ENCODE measurements around the gene P2RY10. TPM values are rescaled to one million over a fixed set of nuclear protein-coding genes. Genes with fewer than 3 reads are reported as not detected.
A peak's percentile ranks its signal among the peaks of the same experiment; 100 is the strongest.

Gene P2RY10
- total RNA-seq (2014; rRNA removed) (not detected in 2 replicates), Bru-seq, nascent RNA (not detected), BruChase-seq, experiment 1, labeled RNA remaining after a 6-hour chase (not detected), BruChase-seq, experiment 2, labeled RNA remaining after a 2-hour chase (not detected)
- long read RNA-seq, result 0 reads

DNA sequence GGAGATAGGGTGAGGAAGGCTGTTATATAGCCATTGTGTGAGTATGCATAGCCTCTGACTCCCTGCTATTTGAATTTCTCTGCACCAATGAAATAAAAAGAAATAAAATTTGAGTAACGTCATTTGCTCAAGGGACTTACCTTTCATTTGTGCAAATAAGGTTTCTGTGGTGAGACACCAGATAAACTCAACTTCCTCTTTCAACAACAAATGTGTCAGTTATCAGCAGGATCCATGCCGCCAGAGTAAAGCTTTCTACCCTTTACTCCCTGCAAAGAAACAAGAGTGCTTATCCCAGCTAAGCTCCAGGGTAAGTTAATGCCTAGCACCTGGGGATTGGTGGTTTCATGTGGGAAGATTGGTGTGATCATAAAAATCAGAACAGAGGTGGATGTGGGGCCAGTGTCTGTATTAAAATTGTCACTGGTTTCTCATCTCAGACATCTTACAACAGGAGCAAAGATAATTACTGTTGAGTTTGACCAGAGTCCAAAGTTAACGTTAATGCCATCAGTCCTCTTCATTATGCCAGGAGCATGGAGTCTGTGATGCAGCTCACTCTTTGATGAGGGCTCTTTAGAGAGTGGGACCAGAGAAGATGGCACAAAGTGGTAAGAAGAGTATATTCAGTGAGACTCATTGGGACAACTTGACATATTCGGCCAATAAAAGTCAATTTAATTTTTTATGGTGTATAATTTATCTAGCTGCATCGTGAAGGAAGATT, at the start of gene P2RY10:
TSS of gene P2RY10 (plus strand) at position 206 of the 727 bp plus-strand sequence. CDS start 15,130 bp downstream, outside the sequence.
- Histone ChIP-seq H3K4me1 (ENCODE audit: insufficient read depth, low read length) (no peaks in the 10 kb centered on the region), H3K9me2 (replicated peaks; ENCODE audit: low read length) (no peaks in the 10 kb centered on the region), H3K27me3 (ENCODE audit: low read length) (peaks cover 7% of the 10 kb centered on the region; the same call in 1 of the 2 replicates), H3K9ac (ENCODE audit: low read length) (no peak within 1 kb of the TSS), H3K27ac (ENCODE audit: low read length) (no peak within 1 kb of the TSS), H3F3A (ENCODE audit: low read length, unreplicated experiment) (no peaks in the 10 kb centered on the region), H3K9me3 (ENCODE audit: low read length) (no peaks in the 10 kb centered on the region), H3K36me3 (ENCODE audit: low read depth, low read length) (no peaks in the 10 kb centered on the region), H2AFZ (ENCODE audit: low read length) (no peak within 1 kb of the TSS), H4K20me1 (ENCODE audit: low read length) (no peaks in the 10 kb centered on the region), H3K4me3 (ENCODE audit: low read length) (no peak within 1 kb of the TSS), H3K4me2 (ENCODE audit: low read length) (no peak within 1 kb of the TSS), H3K79me2 (ENCODE audit: low read length) (no peaks in the 10 kb centered on the region)
- intact Hi-C loops (cut with micrococcal nuclease), result no loop called here
- no peak for DNase-seq
- ATAC-seq, result no peak
- no TSS peak for BruUV-seq (replicated peaks)
- ChIA-PET CTCF (no interaction called here), POLR2A (ENCODE audit: unreplicated experiment) (no interaction called here)
- TF ChIP-seq CTCF (conservative IDR thresholded peaks at IDR 0.05; ENCODE audit: low read depth, low read length) (no peak), EZH2 (IDR thresholded peaks at IDR 0.05; ENCODE audit: low read length, unreplicated experiment) (no peak), EZH2phosphoT487 (IDR thresholded peaks at IDR 0.05; ENCODE audit: borderline replicate concordance, low read length) (no peak)

DNA sequence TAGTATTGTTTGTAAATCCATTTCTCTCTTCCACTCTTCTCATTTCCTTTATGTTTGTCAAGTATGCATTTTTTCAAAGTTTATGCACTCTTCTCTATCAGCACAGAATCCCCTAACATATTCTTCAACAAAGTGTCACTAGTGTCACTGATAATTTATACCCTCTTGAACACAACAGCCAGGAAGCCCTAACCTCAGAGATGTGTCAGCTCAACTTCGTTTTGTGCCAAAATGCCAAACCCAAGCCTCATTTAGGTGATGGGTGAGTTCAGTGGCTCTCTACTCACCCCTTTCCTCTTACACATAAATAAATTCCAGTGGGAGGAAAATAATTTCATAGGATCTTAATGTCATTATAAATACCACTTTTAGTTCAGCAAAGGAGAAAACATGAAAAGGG, 22.4 kb upstream of the P2RY10 start:
- no peaks in the 10 kb centered on the region for H3K27me3 ChIP-seq (ENCODE audit: low read length)
- ATAC-seq (no peak), DNase-seq (peak; percentile 64)
- no peaks in the 10 kb centered on the region for H3K79me2 ChIP-seq (ENCODE audit: low read length)
- no peaks in the 10 kb centered on the region for H3K9me3 ChIP-seq (ENCODE audit: low read length)
- CTCF ChIA-PET, result no interaction called here
- BruUV-seq (replicated peaks), result no TSS peak
- POLR2A ChIA-PET (ENCODE audit: unreplicated experiment), result no interaction called here
- intact Hi-C loops (cut with micrococcal nuclease), result no loop called here
- H3K4me3 ChIP-seq (ENCODE audit: low read length), result no peak overlapping the region
- H3F3A ChIP-seq (ENCODE audit: low read length, unreplicated experiment), result no peaks in the 10 kb centered on the region
- H3K36me3 ChIP-seq (ENCODE audit: low read depth, low read length), result no peaks in the 10 kb centered on the region
- no peak overlapping the region for H3K9ac ChIP-seq (ENCODE audit: low read length)
- H3K4me1 ChIP-seq (ENCODE audit: insufficient read depth, low read length), result peaks cover 19% of the 10 kb centered on the region
- TF ChIP-seq EZH2phosphoT487 (IDR thresholded peaks at IDR 0.05; ENCODE audit: borderline replicate concordance, low read length), result no peak
- no peak for TF ChIP-seq CTCF (conservative IDR thresholded peaks at IDR 0.05; ENCODE audit: low read depth, low read length)
- no peak for TF ChIP-seq EZH2 (IDR thresholded peaks at IDR 0.05; ENCODE audit: low read length, unreplicated experiment)
- no peaks in the 10 kb centered on the region for H4K20me1 ChIP-seq (ENCODE audit: low read length)
- H3K4me2 ChIP-seq (ENCODE audit: low read length), result peak overlapping the region; percentile 62; the same call in 1 of the 2 replicates
- peak overlapping the region; percentile 87 for H3K27ac ChIP-seq (ENCODE audit: low read length)
- no peaks in the 10 kb centered on the region for H3K9me2 ChIP-seq (replicated peaks; ENCODE audit: low read length)
- H2AFZ ChIP-seq (ENCODE audit: low read length), result no peak overlapping the region
